ENCODE results near the gene LY86. TPM values are rescaled to one million over a fixed set of nuclear protein-coding genes. Genes with fewer than 3 reads are reported as not detected.
A peak's percentile ranks its signal among the peaks of the same experiment; 100 is the strongest.

Gene LY86
- total and polyA plus RNA-seq, 9 of the 15 experiments (the other 6 are each of a cell fraction or from before 2014, with no cell fraction given) = 0.08 to 0.20 TPM; not detected in 7

DNA sequence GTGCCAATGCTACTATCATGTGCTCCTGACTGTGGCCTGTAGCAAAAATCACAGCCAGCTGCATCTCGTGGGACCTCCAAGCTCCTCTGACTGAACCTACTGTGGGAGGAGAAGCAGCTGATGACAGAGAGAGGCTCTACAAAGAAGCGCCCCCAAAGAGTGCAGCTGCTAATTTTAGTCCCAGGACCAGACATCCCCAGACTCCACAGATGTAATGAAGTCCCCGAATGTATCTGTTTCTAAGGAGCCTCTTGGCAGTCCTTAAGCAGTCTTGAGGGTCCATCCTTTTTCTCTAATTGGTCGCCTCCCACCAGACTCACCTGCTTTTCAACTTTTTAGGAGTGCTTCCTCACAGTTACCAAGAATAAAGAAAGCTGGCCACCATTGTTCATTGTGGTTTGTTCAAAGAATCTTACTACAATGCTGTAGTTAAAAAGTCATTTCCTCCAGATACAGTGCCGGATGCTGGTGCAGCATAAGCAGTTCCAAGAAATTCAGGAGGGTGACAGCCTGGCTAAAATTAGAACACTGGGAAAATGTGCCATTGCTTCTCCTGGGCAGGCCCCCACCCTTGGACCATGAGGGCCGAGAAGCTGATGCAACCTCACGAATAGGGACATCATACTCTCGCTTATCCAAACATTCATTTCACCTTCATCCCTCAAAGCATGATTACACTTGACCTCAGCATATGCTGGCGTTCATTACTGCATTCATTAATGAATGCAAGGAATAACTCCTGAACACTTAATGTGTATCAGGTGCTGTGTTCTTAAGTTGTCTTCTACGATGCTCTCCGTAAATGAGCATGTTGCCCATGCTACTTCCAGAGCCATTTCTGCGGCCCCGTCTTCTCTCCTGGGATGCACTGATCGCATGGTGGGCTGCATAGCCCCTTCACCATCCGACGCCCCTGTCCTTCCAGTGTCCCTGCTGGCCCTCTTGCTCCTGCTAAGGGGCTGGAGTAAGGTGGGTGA is 66.4 kb downstream of the LY86 start (continued):
- TF ChIP-seq ZNF589 (CRISPR knock-in tag; IDR thresholded peaks at IDR 0.05; ENCODE audit: low read depth) (peak; percentile 95), CEBPB (tag; IDR thresholded peaks at IDR 0.05) (peak; percentile 32; the same call in 1 of the 2 replicates), LEF1 (IDR thresholded peaks at IDR 0.05) (no peak; the same call in 1 of the 2 replicates), ATF4 (CRISPR knock-in tag; IDR thresholded peaks at IDR 0.05) (peak; percentile 98), E2F3 (CRISPR knock-in tag; IDR thresholded peaks at IDR 0.05) (peak; percentile 45; the same call in 1 of the 2 replicates), ZKSCAN8 (CRISPR knock-in tag; IDR thresholded peaks at IDR 0.05) (peak; percentile 68; the same call in 1 of the 2 replicates), ZNF175 (CRISPR knock-in tag; IDR thresholded peaks at IDR 0.05; ENCODE audit: low read depth) (peak; percentile 94), GABPB2 (CRISPR knock-in tag; conservative IDR thresholded peaks at IDR 0.05) (peak; percentile 67; the same call in 1 of the 2 replicates), HMG20B (CRISPR knock-in tag; IDR thresholded peaks at IDR 0.05) (0 out of 2 replicates have a peak, but pooled peaks have one; percentile 27), RBM17 (IDR thresholded peaks at IDR 0.05; ENCODE audit: borderline replicate concordance, low read depth, low read length) (no peak), ZNF431 (CRISPR knock-in tag; IDR thresholded peaks at IDR 0.05) (0 out of 2 replicates have a peak, but pooled peaks have one; percentile 44), ZNF592 (IDR thresholded peaks at IDR 0.05) (peak; percentile 88; the same call in 1 of the 2 replicates), MNT (conservative IDR thresholded peaks at IDR 0.05) (0 out of 4 replicates have a peak, but pooled peaks of 1 of the 2 experiments have one; percentile 14), FOXA3 (CRISPR knock-in tag; conservative IDR thresholded peaks at IDR 0.05 in 1 of 2, IDR thresholded peaks at IDR 0.05 in 1 of 2) (peak in 1 of 2 experiments; percentile 35; a peak in 1 of 4 replicates), SMARCA4 (IDR thresholded peaks at IDR 0.05) (no peak), CC2D1A (IDR thresholded peaks at IDR 0.05) (no peak)
- TF ChIP-seq, protein P1, sequence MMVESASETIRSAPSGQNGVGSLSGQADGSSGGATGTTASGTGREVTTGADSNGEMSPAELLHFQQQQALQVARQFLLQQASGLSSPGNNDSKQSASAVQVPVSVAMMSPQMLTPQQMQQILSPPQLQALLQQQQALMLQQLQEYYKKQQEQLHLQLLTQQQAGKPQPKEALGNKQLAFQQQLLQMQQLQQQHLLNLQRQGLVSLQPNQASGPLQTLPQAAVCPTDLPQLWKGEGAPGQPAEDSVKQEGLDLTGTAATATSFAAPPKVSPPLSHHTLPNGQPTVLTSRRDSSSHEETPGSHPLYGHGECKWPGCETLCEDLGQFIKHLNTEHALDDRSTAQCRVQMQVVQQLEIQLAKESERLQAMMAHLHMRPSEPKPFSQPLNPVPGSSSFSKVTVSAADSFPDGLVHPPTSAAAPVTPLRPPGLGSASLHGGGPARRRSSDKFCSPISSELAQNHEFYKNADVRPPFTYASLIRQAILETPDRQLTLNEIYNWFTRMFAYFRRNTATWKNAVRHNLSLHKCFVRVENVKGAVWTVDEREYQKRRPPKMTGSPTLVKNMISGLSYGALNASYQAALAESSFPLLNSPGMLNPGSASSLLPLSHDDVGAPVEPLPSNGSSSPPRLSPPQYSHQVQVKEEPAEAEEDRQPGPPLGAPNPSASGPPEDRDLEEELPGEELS (CRISPR knock-in tag; IDR thresholded peaks at IDR 0.05; ENCODE audit: borderline replicate concordance) = no peak
